HG03378 (cell line): Measurements from ENCODE around the gene MARK4.

ENCODE experiments used
- ATAC-seq: cut with Tn5 transposase; IDR thresholded peaks from one replicate; pipeline ENCODE4 v1.9.1; 2021; ENCODE audit warnings: mild to moderate bottlenecking, moderate library complexity; ENCODE audit not compliant: unreplicated experiment

MARK4 gene

GRCh38 chr19:45354241-45354842 lies 103.3 kb downstream of the MARK4 start:
- no peak for ATAC-seq
